C4-2B (cell line): Measurements from ENCODE around the gene PTPRD.

Source experiments
- CTCF ChIP-seq: fragments of 450-650 bp; conservative IDR thresholded peaks from 2 replicates; pipeline ENCODE4 v1.5.1; 2017; ENCODE audit warnings: mild to moderate bottlenecking
- ZFX ChIP-seq: fragments of 450-650 bp; IDR thresholded peaks from 2 replicates; pipeline ENCODE4 v1.6.1; 2017

GRCh38 chr9:10108815-10109214, 504.0 kb downstream of the PTPRD start:
- no peak for TF ChIP-seq CTCF
- TF ChIP-seq ZFX, result no peak
